Measurements from ENCODE around the gene PDSS2.
"Not testable (repeated sequence)": the region's sequence is repeated elsewhere in the genome, so short reads cannot be mapped to it uniquely, and the experiment has no call there.

The PDSS2 gene

GRCh38 chr6:107186047-107186446, 273.3 kb downstream of the PDSS2 start:
- H3K4me3 ChIP-seq (ENCODE audit: low read depth, low read length), result no peak overlapping the region

- H3K4me3 ChIP-seq (ENCODE audit: low read depth, low read length), result no peak overlapping the region
Measured at GRCh38 chr6:107185391-107185970, 273.9 kb downstream of the PDSS2 start.

GRCh38 chr6:107184435-107184834, 274.9 kb downstream of the PDSS2 start:
- H3K4me3 ChIP-seq (ENCODE audit: low read depth, low read length), result no peak overlapping the region

GRCh38 chr6:107180099-107180498, 279.3 kb downstream of the PDSS2 start:
- H3K4me3 ChIP-seq (ENCODE audit: low read depth, low read length), result no peak overlapping the region

GRCh38 chr6:107179004-107179403, 280.4 kb downstream of the PDSS2 start:
- no peak overlapping the region for H3K4me3 ChIP-seq (ENCODE audit: low read depth, low read length)

- no peak overlapping the region for H3K4me3 ChIP-seq (ENCODE audit: low read depth, low read length)
Measured at GRCh38 chr6:107173779-107174178, 285.6 kb downstream of the PDSS2 start.

GRCh38 chr6:107171513-107171912, 287.9 kb downstream of the PDSS2 start:
- no peak overlapping the region for H3K4me3 ChIP-seq (ENCODE audit: low read depth, low read length)

GRCh38 chr6:107164299-107164698, 295.1 kb downstream of the PDSS2 start:
- H3K4me3 ChIP-seq (ENCODE audit: low read depth, low read length), result not testable (repeated sequence)

GRCh38 chr6:107161521-107161920, 297.8 kb downstream of the PDSS2 start:
- H3K4me3 ChIP-seq (ENCODE audit: low read depth, low read length), result no peak overlapping the region

- no peak overlapping the region for H3K4me3 ChIP-seq (ENCODE audit: low read depth, low read length)
Measured at GRCh38 chr6:107156617-107157016, 302.7 kb downstream of the PDSS2 start.

GRCh38 chr6:107154801-107155160, 304.6 kb downstream of the PDSS2 start:
- no peak overlapping the region for H3K4me3 ChIP-seq (ENCODE audit: low read depth, low read length)

GRCh38 chr6:107154131-107154800, 305.1 kb downstream of the PDSS2 start:
- no peak overlapping the region for H3K4me3 ChIP-seq (ENCODE audit: low read depth, low read length)

- no peak overlapping the region for H3K4me3 ChIP-seq (ENCODE audit: low read depth, low read length)
Measured at GRCh38 chr6:107152638-107153430, 306.5 kb downstream of the PDSS2 start.

GRCh38 chr6:107144666-107145065, 314.7 kb downstream of the PDSS2 start:
- H3K4me3 ChIP-seq (ENCODE audit: low read depth, low read length), result no peak overlapping the region

GRCh38 chr6:107144014-107144413, 315.4 kb downstream of the PDSS2 start:
- H3K4me3 ChIP-seq (ENCODE audit: low read depth, low read length), result no peak overlapping the region

- H3K4me3 ChIP-seq (ENCODE audit: low read depth, low read length), result no peak overlapping the region
Measured at GRCh38 chr6:107140581-107140980, 318.8 kb downstream of the PDSS2 start.

GRCh38 chr6:107136324-107136723, 323.0 kb downstream of the PDSS2 start:
- H3K4me3 ChIP-seq (ENCODE audit: low read depth, low read length), result not testable (repeated sequence)

- H3K4me3 ChIP-seq (ENCODE audit: low read depth, low read length), result not testable (repeated sequence)
Measured at GRCh38 chr6:107135048-107135680, 324.2 kb downstream of the PDSS2 start.

- no peak overlapping the region for H3K4me3 ChIP-seq (ENCODE audit: low read depth, low read length)
Measured at GRCh38 chr6:107132330-107132954, 326.9 kb downstream of the PDSS2 start.

GRCh38 chr6:107129370-107129925, 329.9 kb downstream of the PDSS2 start:
- H3K4me3 ChIP-seq (ENCODE audit: low read depth, low read length), result no peak overlapping the region

- no peak overlapping the region for H3K4me3 ChIP-seq (ENCODE audit: low read depth, low read length)
Measured at GRCh38 chr6:107128577-107128976, 330.8 kb downstream of the PDSS2 start.
